ENCODE measurements around the gene AP5Z1. TPM values are rescaled to one million over a fixed set of nuclear protein-coding genes. Genes with fewer than 3 reads are reported as not detected.

AP5Z1 gene
- polyA plus RNA-seq, 1 of the 3 experiments (the other 2 are of a cell fraction) = 29.5 TPM

- 96% methylated on average over 17 of the region's 32 CpGs for WGBS (ENCODE audit: low lambda C conversion rate)
- no peak for TF ChIP-seq MEF2A (IDR thresholded peaks at IDR 0.05; ENCODE audit: borderline replicate concordance, low read depth)
- TF ChIP-seq, protein P1, sequence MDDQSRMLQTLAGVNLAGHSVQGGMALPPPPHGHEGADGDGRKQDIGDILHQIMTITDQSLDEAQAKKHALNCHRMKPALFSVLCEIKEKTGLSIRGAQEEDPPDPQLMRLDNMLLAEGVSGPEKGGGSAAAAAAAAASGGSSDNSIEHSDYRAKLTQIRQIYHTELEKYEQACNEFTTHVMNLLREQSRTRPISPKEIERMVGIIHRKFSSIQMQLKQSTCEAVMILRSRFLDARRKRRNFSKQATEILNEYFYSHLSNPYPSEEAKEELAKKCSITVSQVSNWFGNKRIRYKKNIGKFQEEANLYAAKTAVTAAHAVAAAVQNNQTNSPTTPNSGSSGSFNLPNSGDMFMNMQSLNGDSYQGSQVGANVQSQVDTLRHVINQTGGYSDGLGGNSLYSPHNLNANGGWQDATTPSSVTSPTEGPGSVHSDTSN (IDR thresholded peaks at IDR 0.05) = no peak
- H2AFZ ChIP-seq (ENCODE audit: low read depth) = no peak overlapping the region
- no peaks in the 10 kb centered on the region for H4K20me1 ChIP-seq (ENCODE audit: insufficient read depth)
- H3K9me2 ChIP-seq = no peaks in the 10 kb centered on the region
- no peak overlapping the region for H3K9ac ChIP-seq
- H3F3A ChIP-seq (replicated peaks; ENCODE audit: insufficient read depth) = no peaks in the 10 kb centered on the region
- POLR2A ChIA-PET = no interaction called here
- no peak overlapping the region for H3K4me3 ChIP-seq (ENCODE audit: low read depth in 2 of 2, low read length in 1 of 2)
- H3K27ac ChIP-seq (ENCODE audit: low read depth in 2 of 2, low read length in 1 of 2) = no peak overlapping the region
- no peaks in the 10 kb centered on the region for H3K27me3 ChIP-seq (ENCODE audit: insufficient read depth)
- H3K36me3 ChIP-seq (replicated peaks in 1 of 2; ENCODE audit: control insufficient read depth in 1 of 2, insufficient read depth in 2 of 2, low read length in 1 of 2) = no peaks in the 10 kb centered on the region
- peak; percentile 41 for DNase-seq
- no peaks in the 10 kb centered on the region for H3K9me3 ChIP-seq
- CTCF ChIA-PET = interaction anchor here (0.6 to 6.6 kb wide), 4 partner anchors 12 to 65 kb away, joined by 3 to 38 read pairs (median 22); partner anchors contain the start of gene RADIL
- H3K4me1 ChIP-seq (ENCODE audit: control insufficient read depth in 1 of 2, insufficient read depth in 2 of 2, low read depth in 1 of 2, low read length in 1 of 2) = no peaks in the 10 kb centered on the region
- H3K4me2 ChIP-seq = no peak overlapping the region
- H3K79me2 ChIP-seq (ENCODE audit: insufficient read depth) = no peaks in the 10 kb centered on the region
Measured at GRCh38 chr7:4818000-4818794, 42.8 kb downstream of the AP5Z1 start.

GRCh38 chr7:4819560-4820404, 44.4 kb downstream of the AP5Z1 start:
- Histone ChIP-seq H3F3A (replicated peaks; ENCODE audit: insufficient read depth) (no peaks in the 10 kb centered on the region), H3K4me1 (ENCODE audit: control insufficient read depth in 1 of 2, insufficient read depth in 2 of 2, low read depth in 1 of 2, low read length in 1 of 2) (no peaks in the 10 kb centered on the region; a peak in 1 of 4 replicates), H3K9me3 (no peaks in the 10 kb centered on the region), H3K9me2 (no peaks in the 10 kb centered on the region), H2AFZ (ENCODE audit: low read depth) (no peak overlapping the region), H3K4me3 (ENCODE audit: low read depth in 2 of 2, low read length in 1 of 2) (no peak overlapping the region), H3K4me2 (no peak overlapping the region), H3K79me2 (ENCODE audit: insufficient read depth) (no peaks in the 10 kb centered on the region), H3K36me3 (replicated peaks in 1 of 2; ENCODE audit: control insufficient read depth in 1 of 2, insufficient read depth in 2 of 2, low read length in 1 of 2) (no peaks in the 10 kb centered on the region), H3K9ac (no peak overlapping the region), H3K27me3 (ENCODE audit: insufficient read depth) (no peaks in the 10 kb centered on the region), H3K27ac (ENCODE audit: low read depth in 2 of 2, low read length in 1 of 2) (no peak overlapping the region), H4K20me1 (ENCODE audit: insufficient read depth) (no peaks in the 10 kb centered on the region)
- ChIA-PET CTCF (interaction anchor here (1.1 to 6.6 kb wide), 4 partner anchors 9 to 64 kb away, joined by 3 to 38 read pairs (median 6); partner anchors contain the start of gene RADIL), POLR2A (no interaction called here)
- TF ChIP-seq GABPA (IDR thresholded peaks at IDR 0.05; ENCODE audit: low read depth) (no peak), RFX5 (IDR thresholded peaks at IDR 0.05; ENCODE audit: low read length) (no peak), JUND (IDR thresholded peaks at IDR 0.05) (no peak), REST (IDR thresholded peaks at IDR 0.05; ENCODE audit: low read depth, low read length) (no peak), GATA2 (CRISPR knock-in tag; IDR thresholded peaks at IDR 0.05) (no peak), RXRA (IDR thresholded peaks at IDR 0.05; ENCODE audit: borderline replicate concordance, low read depth) (no peak), NFIC (IDR thresholded peaks at IDR 0.05; ENCODE audit: borderline replicate concordance) (no peak), POLR2AphosphoS5 (IDR thresholded peaks at IDR 0.05; ENCODE audit: low read depth, low read length) (no peak), TEAD4 (IDR thresholded peaks at IDR 0.05; ENCODE audit: borderline replicate concordance, insufficient read depth) (no peak), MXI1 (IDR thresholded peaks at IDR 0.05; ENCODE audit: low read depth, low read length) (no peak)
- TF ChIP-seq, protein P1 (IDR thresholded peaks at IDR 0.05) = no peak
- DNase-seq = peak; percentile 41
- 93% methylated on average over 26 of the region's 39 CpGs for WGBS (ENCODE audit: low lambda C conversion rate)

Measured in SK-N-SH (cell line).